OCI-LY1 (cell line): ENCODE measurements around the gene HDAC11.

ENCODE experiments used
- EZH2 ChIP-seq: fragments of 200-600 bp; sonication (generic), shearing (Covaris generic); IDR thresholded peaks from 2 replicates; pipeline ENCODE4 v1.8.0; 2017; ENCODE audit warnings: borderline replicate concordance, mixed run types, mild to moderate bottlenecking, antibody characterized with exemption, low read length, moderate library complexity, mixed read lengths
- TF ChIP-seq, protein P1 (sequence below): fragments of 200-600 bp; sonication (generic), shearing (Covaris generic); IDR thresholded peaks from 2 replicates; pipeline ENCODE4 v1.5.1; 2017; ENCODE audit warnings: mild to moderate bottlenecking, antibody characterized with exemption, low read length, moderate library complexity, mixed read lengths

DNA sequence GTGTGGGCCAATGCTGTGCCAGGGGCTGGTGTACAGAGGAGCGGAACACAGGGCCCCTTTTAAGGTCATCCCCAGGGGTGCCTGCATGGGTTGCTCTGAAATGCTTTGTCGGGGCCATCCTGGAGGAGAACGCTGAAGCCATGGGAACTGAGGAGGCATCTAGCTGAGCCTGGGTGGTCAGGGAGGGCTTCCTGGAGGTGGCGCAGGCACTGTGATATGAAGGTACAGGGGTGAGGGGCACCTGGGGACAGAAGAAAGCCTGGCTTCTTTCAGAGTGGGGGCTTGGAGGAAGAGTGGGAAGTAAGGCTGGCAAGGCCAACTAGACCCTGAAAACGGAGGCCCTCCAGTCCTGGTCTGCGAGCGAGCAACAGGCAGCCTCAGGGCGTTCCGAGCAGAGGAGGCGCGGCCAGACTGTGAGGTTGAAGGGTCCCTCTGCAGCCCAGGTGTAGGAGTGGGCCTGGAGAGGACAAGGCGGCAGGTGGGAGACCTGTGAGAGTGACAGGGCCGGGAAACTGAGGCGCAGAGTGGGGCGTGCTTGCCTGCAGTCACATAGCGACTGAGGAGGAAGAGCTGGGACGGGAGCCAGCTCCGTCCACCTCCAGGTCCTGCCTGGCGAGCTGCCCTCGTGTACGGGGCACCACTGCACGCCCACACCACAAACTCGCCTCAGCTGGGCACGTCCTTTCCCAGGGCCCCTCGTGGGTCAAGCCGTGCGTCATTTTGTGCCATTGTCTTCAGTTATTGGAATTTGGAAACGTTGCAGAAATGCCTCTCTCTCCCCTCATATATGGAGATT is 72.9 kb downstream of the HDAC11 start:
- TF ChIP-seq, protein P1, sequence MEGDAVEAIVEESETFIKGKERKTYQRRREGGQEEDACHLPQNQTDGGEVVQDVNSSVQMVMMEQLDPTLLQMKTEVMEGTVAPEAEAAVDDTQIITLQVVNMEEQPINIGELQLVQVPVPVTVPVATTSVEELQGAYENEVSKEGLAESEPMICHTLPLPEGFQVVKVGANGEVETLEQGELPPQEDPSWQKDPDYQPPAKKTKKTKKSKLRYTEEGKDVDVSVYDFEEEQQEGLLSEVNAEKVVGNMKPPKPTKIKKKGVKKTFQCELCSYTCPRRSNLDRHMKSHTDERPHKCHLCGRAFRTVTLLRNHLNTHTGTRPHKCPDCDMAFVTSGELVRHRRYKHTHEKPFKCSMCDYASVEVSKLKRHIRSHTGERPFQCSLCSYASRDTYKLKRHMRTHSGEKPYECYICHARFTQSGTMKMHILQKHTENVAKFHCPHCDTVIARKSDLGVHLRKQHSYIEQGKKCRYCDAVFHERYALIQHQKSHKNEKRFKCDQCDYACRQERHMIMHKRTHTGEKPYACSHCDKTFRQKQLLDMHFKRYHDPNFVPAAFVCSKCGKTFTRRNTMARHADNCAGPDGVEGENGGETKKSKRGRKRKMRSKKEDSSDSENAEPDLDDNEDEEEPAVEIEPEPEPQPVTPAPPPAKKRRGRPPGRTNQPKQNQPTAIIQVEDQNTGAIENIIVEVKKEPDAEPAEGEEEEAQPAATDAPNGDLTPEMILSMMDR, result no peak
- no peak for TF ChIP-seq EZH2
